HG03064 (cell line): Measurements from ENCODE around the gene ZIC2.
"Not testable (repeated sequence)": the region's sequence is repeated elsewhere in the genome, so short reads cannot be mapped to it uniquely, and the experiment has no call there.

Source experiments
- ATAC-seq: cut with Tn5 transposase; IDR thresholded peaks from one replicate; pipeline ENCODE4 v1.9.1; 2021; ENCODE audit warnings: low read depth; ENCODE audit not compliant: unreplicated experiment

The ZIC2 gene

DNA sequence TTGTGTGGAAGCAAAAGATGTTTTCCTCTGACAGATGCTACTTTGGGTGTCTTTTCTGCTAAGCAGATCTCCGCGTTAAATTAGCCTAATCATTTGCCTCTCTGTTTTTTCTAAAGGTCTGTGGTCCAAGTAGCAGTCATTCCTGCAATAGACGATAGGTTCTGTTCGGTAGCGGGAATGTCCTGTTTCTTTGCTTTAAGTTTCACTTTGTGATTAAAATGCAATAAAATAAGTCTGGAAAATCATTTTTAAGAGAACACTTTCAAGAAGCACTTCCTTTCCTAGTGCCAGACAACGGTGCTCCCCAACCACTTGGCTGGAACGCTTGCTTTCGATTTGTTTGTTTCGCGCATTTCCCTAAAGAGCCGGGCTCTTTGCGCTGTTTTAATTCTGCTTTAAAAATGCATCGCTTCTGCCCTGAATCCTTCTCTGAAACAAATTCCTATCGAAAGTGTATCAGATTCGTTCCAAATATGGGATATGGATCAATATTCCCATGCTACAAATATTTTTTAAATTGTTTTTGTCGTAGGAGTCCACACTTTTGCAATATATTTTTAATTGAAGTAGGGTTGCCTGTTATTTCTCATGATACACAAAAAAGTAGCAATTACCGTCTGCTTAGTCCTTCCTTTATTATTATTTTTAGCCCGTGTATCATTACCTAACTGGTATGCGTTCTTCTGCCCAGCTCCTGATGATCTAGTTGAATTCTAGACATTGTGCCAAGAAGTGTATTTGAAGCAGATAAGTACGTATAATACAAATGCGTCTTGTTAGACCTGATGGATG, 14.2 kb downstream of the ZIC2 start:
- no peak for ATAC-seq

- no peak for ATAC-seq
These were observed 14.9 kb downstream of the ZIC2 start for GRCh38 chr13:99996381-99996973.

GRCh38 chr13:99997702-99998214, 16.2 kb downstream of the ZIC2 start:
- no peak for ATAC-seq

- ATAC-seq, result no peak
These were observed 16.7 kb downstream of the ZIC2 start for GRCh38 chr13:99998261-99998660.

GRCh38 chr13:100014621-100015020, 33.0 kb downstream of the ZIC2 start:
- no peak for ATAC-seq

DNA sequence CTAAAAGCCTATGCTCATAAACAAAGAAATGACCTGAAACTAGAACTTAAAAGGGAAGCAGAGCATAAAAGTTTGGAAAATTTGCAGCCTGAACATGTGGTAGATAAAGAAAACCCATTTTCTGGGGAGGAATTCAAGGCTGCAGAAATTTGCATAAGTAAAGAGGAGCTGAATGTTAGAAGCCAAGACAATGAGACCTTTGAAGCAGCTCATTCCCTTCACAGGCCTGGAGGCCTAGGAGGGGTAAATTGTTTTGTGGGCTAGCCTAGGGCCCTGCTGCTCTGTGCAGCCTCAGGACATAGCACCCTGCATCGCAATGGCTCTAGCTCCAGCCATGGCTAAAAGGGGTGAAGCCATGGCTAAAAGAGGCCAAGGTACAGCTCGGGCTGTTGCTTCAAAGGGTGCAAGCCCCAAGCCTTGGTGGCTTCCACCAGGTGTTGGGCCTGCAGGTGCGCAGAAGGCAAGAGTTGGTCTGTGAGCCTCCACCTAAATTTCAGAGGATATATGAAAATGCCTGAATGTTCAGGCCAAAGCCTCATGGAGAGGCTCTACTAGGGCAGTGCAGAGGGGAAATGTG, 38.3 kb downstream of the ZIC2 start:
- no peak for ATAC-seq

DNA sequence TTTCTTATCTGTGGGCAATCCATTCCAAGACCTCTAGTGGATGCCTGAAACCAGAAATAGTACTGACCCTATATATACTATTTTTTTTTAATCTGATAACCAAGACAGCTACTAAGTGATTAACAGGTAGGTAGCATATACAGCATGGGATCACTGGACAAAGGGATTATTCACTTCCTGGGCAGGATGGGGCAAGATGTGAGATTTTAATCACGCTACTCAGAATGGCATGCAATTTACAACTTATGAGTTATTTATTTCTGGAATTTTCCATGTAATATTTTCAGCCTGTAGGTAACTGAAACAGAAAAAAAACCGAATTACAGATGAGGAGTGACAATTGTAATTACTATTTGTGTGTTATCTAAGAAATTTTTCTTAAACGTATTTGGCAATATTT, 41.2 kb downstream of the ZIC2 start:
- ATAC-seq, result no peak

DNA sequence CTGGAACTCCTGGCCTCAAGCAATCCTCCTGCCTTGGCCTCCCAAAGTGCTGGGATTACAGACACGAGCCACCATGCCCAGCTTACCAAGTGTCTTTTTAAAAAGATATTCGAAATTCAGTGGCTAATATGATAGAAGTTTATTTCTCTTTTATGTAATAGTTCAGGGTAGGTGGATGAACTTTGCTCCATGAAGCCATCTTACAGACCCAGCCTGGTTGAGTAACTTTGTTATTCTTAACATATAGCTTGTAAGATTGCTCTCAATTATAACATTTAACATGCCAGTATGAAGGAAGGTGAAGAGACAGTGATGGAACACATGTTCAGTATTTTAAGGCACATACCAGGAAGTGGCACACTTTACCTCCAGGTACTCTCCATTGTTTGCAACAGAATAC, 42.4 kb downstream of the ZIC2 start:
- ATAC-seq, result no peak

DNA sequence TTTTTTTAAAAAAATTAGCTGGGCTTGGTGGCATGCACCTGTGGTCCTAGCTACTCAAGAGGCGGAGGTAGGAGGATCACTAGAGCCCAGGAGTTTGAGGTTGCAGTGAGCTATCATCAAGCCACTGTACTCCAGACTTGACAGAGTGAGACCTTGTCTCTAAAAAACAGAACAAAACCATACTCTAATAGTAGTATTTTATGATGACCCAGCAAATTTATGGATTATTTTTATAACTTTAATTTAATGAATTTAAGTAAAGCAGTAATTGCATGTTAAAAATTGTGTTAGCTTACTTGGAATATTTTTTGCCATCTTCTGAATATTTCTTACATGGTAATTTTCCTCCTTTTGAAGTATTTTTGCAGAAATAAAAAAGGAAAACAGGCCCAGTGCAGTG, 48.3 kb downstream of the ZIC2 start:
- no peak for ATAC-seq

- not testable (repeated sequence) for ATAC-seq
These were observed 51.1 kb downstream of the ZIC2 start for GRCh38 chr13:100032642-100033041.

DNA sequence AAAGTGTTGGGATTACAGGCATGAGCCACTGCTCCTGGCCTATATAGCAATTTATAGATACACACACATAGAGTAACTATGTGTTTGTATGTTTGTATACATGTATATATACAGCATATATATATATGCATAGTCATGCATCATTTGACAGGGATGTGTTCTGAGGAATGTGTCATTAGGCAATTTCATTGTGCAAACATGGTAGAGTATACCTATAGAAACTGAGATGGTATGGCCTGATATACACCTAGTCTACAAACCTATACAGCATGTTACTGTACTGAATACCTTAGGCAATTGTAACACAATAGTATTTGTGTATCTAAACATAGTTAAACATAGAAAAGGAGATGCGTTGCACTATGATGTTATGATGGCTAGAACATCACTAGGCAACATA, 54.4 kb downstream of the ZIC2 start:
- no peak for ATAC-seq
